HUES64 (cell line): Measurements from ENCODE around the gene PTGER1. TPM values are rescaled to one million over a fixed set of nuclear protein-coding genes. Genes with fewer than 3 reads are reported as not detected.

Experiments
- H3K27ac ChIP-seq: 2 replicates; pipeline ENCODE4 v1.7.0; 2013; ENCODE audit warnings: low read depth, low read length, inconsistent platforms
- H3K27me3 ChIP-seq: 2 replicates; pipeline ENCODE4 v1.6.1; 2013; ENCODE audit warnings: mild to moderate bottlenecking, low read length; ENCODE audit not compliant: insufficient read depth
- H3K36me3 ChIP-seq: 2 replicates; pipeline ENCODE4 v1.6.1; 2013; ENCODE audit warnings: mild to moderate bottlenecking, low read length; ENCODE audit not compliant: insufficient read depth
- H3K4me1 ChIP-seq: 2 replicates; pipeline ENCODE4 v1.6.1; 2013; ENCODE audit warnings: mild to moderate bottlenecking, low read length, moderate library complexity; ENCODE audit not compliant: insufficient read depth
- H3K4me3 ChIP-seq: 2 replicates; pipeline ENCODE4 v1.5.1; 2013; ENCODE audit warnings: mild to moderate bottlenecking, low read length, moderate library complexity
- H3K9ac ChIP-seq: 2 replicates; pipeline ENCODE4 v1.6.1; 2013; ENCODE audit warnings: mild to moderate bottlenecking, low read depth, low read length
- H3K9me3 ChIP-seq: 2 replicates; pipeline ENCODE4 v1.6.1; 2013; ENCODE audit warnings: low read depth, low read length; ENCODE audit not compliant: insufficient read depth
- WGBS: fragments of 150-250, 120-280 bp; methylation state at CpG from one replicate; pipeline ENCODE4 v1.1.7; 2013; ENCODE audit warnings: missing lambda C conversion rate; 5-methylcytosine and 5-hydroxymethylcytosine counted together
- polyA plus RNA-seq, 2 experiments: library from polyadenylated mRNA; stranded (reverse); fragments of 50-300 nt; gene quantifications; one replicate each; pipeline ENCODE4 v1.2.3, GENCODE V29; 2013

PTGER1 gene
- 0.30 TPM for polyA plus RNA-seq (2013, experiment 1 of 2)
- polyA plus RNA-seq (2013, experiment 2 of 2), result not detected

- H3K9me3 ChIP-seq, result no peaks in the 10 kb centered on the region
- H3K27me3 ChIP-seq, result no peaks in the 10 kb centered on the region
- 23% methylated on average over 33 of the region's 33 CpGs for WGBS
- peaks cover 23% of the 10 kb centered on the region for H3K36me3 ChIP-seq
- no peak within 1 kb of the TSS for H3K27ac ChIP-seq
- H3K4me1 ChIP-seq, result peaks cover 15% of the 10 kb centered on the region
- H3K9ac ChIP-seq, result no peak within 1 kb of the TSS
- H3K4me3 ChIP-seq, result peak within 1 kb of the TSS; percentile 17; the same call in 1 of the 2 replicates
Measured at GRCh38 chr19:14475251-14476073, at the start of gene PTGER1. Gene PTGER1 (minus strand): TSS chr19:14475354. CDS start chr19:14474320, 1,034 bp downstream.

GRCh38 chr19:14520543-14520942, 45.4 kb upstream of the PTGER1 start:
- WGBS, result 90% methylated on average over 4 of the region's 4 CpGs
- Histone ChIP-seq H3K4me1 (peaks cover 9% of the 10 kb centered on the region; the same call in 1 of the 2 replicates), H3K4me3 (no peak overlapping the region), H3K9me3 (no peaks in the 10 kb centered on the region), H3K27ac (0 out of 2 replicates have a peak overlapping the region, but pooled peaks have one; percentile 36), H3K27me3 (no peaks in the 10 kb centered on the region), H3K9ac (no peak overlapping the region), H3K36me3 (peaks cover 13% of the 10 kb centered on the region)

- Histone ChIP-seq H3K9me3 (no peaks in the 10 kb centered on the region), H3K27ac (peak overlapping the region; percentile 58; the same call in 1 of the 2 replicates), H3K9ac (no peak overlapping the region), H3K36me3 (peaks cover 19% of the 10 kb centered on the region), H3K4me1 (peaks cover 9% of the 10 kb centered on the region; the same call in 1 of the 2 replicates), H3K27me3 (no peaks in the 10 kb centered on the region), H3K4me3 (no peak overlapping the region)
- WGBS, result 50% methylated on average over 2 of the region's 2 CpGs
Measured at GRCh38 chr19:14519860-14520407, 44.8 kb upstream of the PTGER1 start.

GRCh38 chr19:14519245-14519859, 44.2 kb upstream of the PTGER1 start:
- H3K4me3 ChIP-seq, result no peak overlapping the region; the same call in 1 of the 2 replicates
- peaks cover 25% of the 10 kb centered on the region for H3K36me3 ChIP-seq
- WGBS, result 92% methylated on average over 20 of the region's 22 CpGs
- no peaks in the 10 kb centered on the region for H3K9me3 ChIP-seq
- H3K27me3 ChIP-seq, result no peaks in the 10 kb centered on the region
- no peak overlapping the region for H3K9ac ChIP-seq
- H3K4me1 ChIP-seq, result peaks cover 9% of the 10 kb centered on the region; the same call in 1 of the 2 replicates
- peak overlapping the region; percentile 58; the same call in 1 of the 2 replicates for H3K27ac ChIP-seq

GRCh38 chr19:14517840-14518505, 42.8 kb upstream of the PTGER1 start, which contains the start of gene DNAJB1:
Gene DNAJB1 (minus strand): TSS chr19:14518397. CDS start chr19:14518349, 48 bp downstream.
- Histone ChIP-seq H3K27me3 (no peaks in the 10 kb centered on the region), H3K9ac (peak within 1 kb of the TSS; percentile 85), H3K4me1 (peaks cover 9% of the 10 kb centered on the region; the same call in 1 of the 2 replicates), H3K4me3 (peak within 1 kb of the TSS; percentile 86), H3K9me3 (no peaks in the 10 kb centered on the region), H3K27ac (peak within 1 kb of the TSS; percentile 75), H3K36me3 (peaks cover 31% of the 10 kb centered on the region)
- WGBS, result under 1% methylated on average over 81 of the region's 82 CpGs

- Histone ChIP-seq H3K9ac (peak overlapping the region; percentile 85), H3K27ac (peak overlapping the region; percentile 75; the same call in 1 of the 2 replicates), H3K36me3 (peaks cover 31% of the 10 kb centered on the region), H3K9me3 (no peaks in the 10 kb centered on the region), H3K4me1 (peaks cover 9% of the 10 kb centered on the region; the same call in 1 of the 2 replicates), H3K4me3 (peak overlapping the region; percentile 86), H3K27me3 (no peaks in the 10 kb centered on the region)
- under 1% methylated on average over 32 of the region's 32 CpGs for WGBS
Measured at GRCh38 chr19:14517446-14517839, 42.3 kb upstream of the PTGER1 start.

GRCh38 chr19:14516746-14517438, 41.7 kb upstream of the PTGER1 start:
- no peak overlapping the region for H3K27ac ChIP-seq
- peak overlapping the region; percentile 86 for H3K4me3 ChIP-seq
- H3K9me3 ChIP-seq, result no peaks in the 10 kb centered on the region
- 50% methylated on average over 21 of the region's 22 CpGs for WGBS
- H3K9ac ChIP-seq, result peak overlapping the region; percentile 85
- H3K36me3 ChIP-seq, result peaks cover 31% of the 10 kb centered on the region
- peaks cover 9% of the 10 kb centered on the region; the same call in 1 of the 2 replicates for H3K4me1 ChIP-seq
- no peaks in the 10 kb centered on the region for H3K27me3 ChIP-seq

- H3K4me1 ChIP-seq, result peaks cover 9% of the 10 kb centered on the region; the same call in 1 of the 2 replicates
- no peak overlapping the region for H3K9ac ChIP-seq
- 92% methylated on average over 15 of the region's 15 CpGs for WGBS
- peak overlapping the region; percentile 86 for H3K4me3 ChIP-seq
- H3K27me3 ChIP-seq, result no peaks in the 10 kb centered on the region
- no peak overlapping the region for H3K27ac ChIP-seq
- no peaks in the 10 kb centered on the region for H3K9me3 ChIP-seq
- H3K36me3 ChIP-seq, result peaks cover 31% of the 10 kb centered on the region
Measured at GRCh38 chr19:14516048-14516534, 40.9 kb upstream of the PTGER1 start.

- Histone ChIP-seq H3K9me3 (no peaks in the 10 kb centered on the region), H3K27me3 (no peaks in the 10 kb centered on the region), H3K9ac (no peak overlapping the region), H3K27ac (no peak overlapping the region), H3K4me3 (no peak overlapping the region; the same call in 1 of the 2 replicates), H3K36me3 (peaks cover 31% of the 10 kb centered on the region), H3K4me1 (peaks cover 9% of the 10 kb centered on the region; the same call in 1 of the 2 replicates)
- WGBS, result 93% methylated on average over 8 of the region's 8 CpGs
Measured at GRCh38 chr19:14515501-14516047, 40.4 kb upstream of the PTGER1 start.
